ENCODE data around the gene TMEM225. TPM values are rescaled to one million over a fixed set of nuclear protein-coding genes. Genes with fewer than 3 reads are reported as not detected.

TMEM225 gene
- total and polyA plus RNA-seq, 4 donors = not detected

DNA sequence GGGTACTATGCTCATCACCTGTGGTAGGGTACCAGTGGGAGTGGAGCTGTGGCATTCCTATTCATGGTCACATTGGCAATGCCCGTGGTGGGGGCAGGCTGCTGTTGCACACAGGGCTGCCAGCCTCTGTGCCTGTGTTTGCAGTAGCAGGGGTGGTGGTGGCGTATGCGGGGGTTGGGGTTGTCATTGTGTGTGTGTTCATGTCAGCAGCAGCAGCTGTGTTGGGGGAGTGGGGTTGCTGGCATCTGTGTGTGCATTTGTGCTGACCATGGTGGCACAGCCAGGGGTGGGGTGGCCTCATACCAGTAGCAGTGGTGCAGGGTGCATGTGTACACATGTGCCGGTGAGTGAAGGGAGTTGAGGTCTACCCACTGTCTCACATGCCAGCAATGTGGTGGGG is 34.4 kb downstream of the TMEM225 start (continued):
- no peak for TF ChIP-seq RAD21 (IDR thresholded peaks at IDR 0.05)
- no peak for TF ChIP-seq JUND (IDR thresholded peaks at IDR 0.05)
- TF ChIP-seq, protein P1, sequence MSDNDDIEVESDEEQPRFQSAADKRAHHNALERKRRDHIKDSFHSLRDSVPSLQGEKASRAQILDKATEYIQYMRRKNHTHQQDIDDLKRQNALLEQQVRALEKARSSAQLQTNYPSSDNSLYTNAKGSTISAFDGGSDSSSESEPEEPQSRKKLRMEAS (IDR thresholded peaks at IDR 0.05) = no peak
- no peak for TF ChIP-seq HNF4A (conservative IDR thresholded peaks at IDR 0.05)
- TF ChIP-seq HNF4G (IDR thresholded peaks at IDR 0.05) = no peak
- TF ChIP-seq TAF1 (conservative IDR thresholded peaks at IDR 0.05) = no peak

- no peak overlapping the region for H3K9ac ChIP-seq (ENCODE audit: low read depth in 1 of 2, low read length in 2 of 2)
- H3K27me3 ChIP-seq (ENCODE audit: control insufficient read depth in 4 of 4, insufficient read depth in 4 of 4, low read length in 3 of 4) = peaks cover 0 to 2% (median 0%) of the 10 kb centered on the region in 4 donors
- H3K9me3 ChIP-seq (ENCODE audit: control insufficient read depth in 4 of 4, low read length in 3 of 4) = no peaks in the 10 kb centered on the region
- no peak overlapping the region for H3K4me3 ChIP-seq (ENCODE audit: low read depth in 1 of 3, low read length in 3 of 3)
- no peak for DNase-seq (ENCODE audit: low spot score)
- TF ChIP-seq, protein P2, sequence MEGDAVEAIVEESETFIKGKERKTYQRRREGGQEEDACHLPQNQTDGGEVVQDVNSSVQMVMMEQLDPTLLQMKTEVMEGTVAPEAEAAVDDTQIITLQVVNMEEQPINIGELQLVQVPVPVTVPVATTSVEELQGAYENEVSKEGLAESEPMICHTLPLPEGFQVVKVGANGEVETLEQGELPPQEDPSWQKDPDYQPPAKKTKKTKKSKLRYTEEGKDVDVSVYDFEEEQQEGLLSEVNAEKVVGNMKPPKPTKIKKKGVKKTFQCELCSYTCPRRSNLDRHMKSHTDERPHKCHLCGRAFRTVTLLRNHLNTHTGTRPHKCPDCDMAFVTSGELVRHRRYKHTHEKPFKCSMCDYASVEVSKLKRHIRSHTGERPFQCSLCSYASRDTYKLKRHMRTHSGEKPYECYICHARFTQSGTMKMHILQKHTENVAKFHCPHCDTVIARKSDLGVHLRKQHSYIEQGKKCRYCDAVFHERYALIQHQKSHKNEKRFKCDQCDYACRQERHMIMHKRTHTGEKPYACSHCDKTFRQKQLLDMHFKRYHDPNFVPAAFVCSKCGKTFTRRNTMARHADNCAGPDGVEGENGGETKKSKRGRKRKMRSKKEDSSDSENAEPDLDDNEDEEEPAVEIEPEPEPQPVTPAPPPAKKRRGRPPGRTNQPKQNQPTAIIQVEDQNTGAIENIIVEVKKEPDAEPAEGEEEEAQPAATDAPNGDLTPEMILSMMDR (IDR thresholded peaks at IDR 0.05; ENCODE audit: low read depth, low read length, missing input control) = no peak
- no peak for TF ChIP-seq EGR1 (IDR thresholded peaks at IDR 0.05; ENCODE audit: low read depth in 2 of 2)
- TF ChIP-seq YY1 (IDR thresholded peaks at IDR 0.05) = no peak
- no peak overlapping the region for H3K27ac ChIP-seq (ENCODE audit: low read depth in 1 of 2, low read length in 2 of 2)
- H3K4me1 ChIP-seq (ENCODE audit: control insufficient read depth in 4 of 4, insufficient read depth in 4 of 4, low read length in 3 of 4) = no peaks in the 10 kb centered on the region
- no peaks in the 10 kb centered on the region for H3K36me3 ChIP-seq (ENCODE audit: control insufficient read depth in 4 of 4, insufficient read depth in 3 of 4, low read depth in 1 of 4, low read length in 3 of 4)
- 77% methylated on average over 6 of the region's 6 CpGs for WGBS
These were observed 44.3 kb downstream of the TMEM225 start for GRCh38 chr11:123841174-123841573.

DNA sequence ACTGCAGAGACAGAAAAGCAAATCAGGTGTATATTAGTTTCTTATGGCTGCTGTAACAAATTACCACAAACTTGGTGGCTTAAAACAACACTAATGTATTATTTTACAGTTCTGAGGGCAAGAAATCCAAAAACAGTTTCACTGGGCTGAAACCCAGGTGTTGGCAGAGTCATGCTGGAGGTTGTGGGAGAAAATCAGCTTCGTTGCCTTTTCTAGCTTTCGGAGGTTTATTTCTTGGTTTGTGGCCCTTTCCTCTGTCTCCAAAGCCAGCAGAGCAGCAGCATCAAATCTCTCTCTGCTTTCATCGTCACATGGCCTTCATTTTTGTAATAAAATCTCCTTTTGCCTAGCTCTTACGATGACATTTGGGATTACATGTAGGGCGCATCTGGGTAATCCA is 46.3 kb downstream of the TMEM225 start:
- Histone ChIP-seq H3K27ac (ENCODE audit: low read depth in 1 of 2, low read length in 2 of 2) (no peak overlapping the region), H3K27me3 (ENCODE audit: control insufficient read depth in 4 of 4, insufficient read depth in 4 of 4, low read length in 3 of 4) (peaks cover 0 to 2% (median 0%) of the 10 kb centered on the region in 4 donors), H3K4me1 (ENCODE audit: control insufficient read depth in 4 of 4, insufficient read depth in 4 of 4, low read length in 3 of 4) (no peaks in the 10 kb centered on the region), H3K9me3 (ENCODE audit: control insufficient read depth in 4 of 4, low read length in 3 of 4) (no peaks in the 10 kb centered on the region), H3K36me3 (ENCODE audit: control insufficient read depth in 4 of 4, insufficient read depth in 3 of 4, low read depth in 1 of 4, low read length in 3 of 4) (no peaks in the 10 kb centered on the region), H3K9ac (ENCODE audit: low read depth in 1 of 2, low read length in 2 of 2) (no peak overlapping the region), H3K4me3 (ENCODE audit: low read depth in 1 of 3, low read length in 3 of 3) (no peak overlapping the region)
- no peak for DNase-seq (ENCODE audit: low spot score)
- WGBS = 82% methylated on average over 5 of the region's 5 CpGs
- no peak for TF ChIP-seq ZBTB33 (IDR thresholded peaks at IDR 0.05)
- TF ChIP-seq YY1 (IDR thresholded peaks at IDR 0.05) = no peak
- no peak for TF ChIP-seq EGR1 (IDR thresholded peaks at IDR 0.05; ENCODE audit: low read depth in 2 of 2)
- TF ChIP-seq, protein P2 (IDR thresholded peaks at IDR 0.05; ENCODE audit: low read depth, low read length, missing input control) = no peak
- TF ChIP-seq GABPA (IDR thresholded peaks at IDR 0.05 in 1 of 2, conservative IDR thresholded peaks at IDR 0.05 in 1 of 2) = no peak
- TF ChIP-seq, protein P3, sequence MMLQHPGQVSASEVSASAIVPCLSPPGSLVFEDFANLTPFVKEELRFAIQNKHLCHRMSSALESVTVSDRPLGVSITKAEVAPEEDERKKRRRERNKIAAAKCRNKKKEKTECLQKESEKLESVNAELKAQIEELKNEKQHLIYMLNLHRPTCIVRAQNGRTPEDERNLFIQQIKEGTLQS (IDR thresholded peaks at IDR 0.05) = no peak
- TF ChIP-seq, protein P4, sequence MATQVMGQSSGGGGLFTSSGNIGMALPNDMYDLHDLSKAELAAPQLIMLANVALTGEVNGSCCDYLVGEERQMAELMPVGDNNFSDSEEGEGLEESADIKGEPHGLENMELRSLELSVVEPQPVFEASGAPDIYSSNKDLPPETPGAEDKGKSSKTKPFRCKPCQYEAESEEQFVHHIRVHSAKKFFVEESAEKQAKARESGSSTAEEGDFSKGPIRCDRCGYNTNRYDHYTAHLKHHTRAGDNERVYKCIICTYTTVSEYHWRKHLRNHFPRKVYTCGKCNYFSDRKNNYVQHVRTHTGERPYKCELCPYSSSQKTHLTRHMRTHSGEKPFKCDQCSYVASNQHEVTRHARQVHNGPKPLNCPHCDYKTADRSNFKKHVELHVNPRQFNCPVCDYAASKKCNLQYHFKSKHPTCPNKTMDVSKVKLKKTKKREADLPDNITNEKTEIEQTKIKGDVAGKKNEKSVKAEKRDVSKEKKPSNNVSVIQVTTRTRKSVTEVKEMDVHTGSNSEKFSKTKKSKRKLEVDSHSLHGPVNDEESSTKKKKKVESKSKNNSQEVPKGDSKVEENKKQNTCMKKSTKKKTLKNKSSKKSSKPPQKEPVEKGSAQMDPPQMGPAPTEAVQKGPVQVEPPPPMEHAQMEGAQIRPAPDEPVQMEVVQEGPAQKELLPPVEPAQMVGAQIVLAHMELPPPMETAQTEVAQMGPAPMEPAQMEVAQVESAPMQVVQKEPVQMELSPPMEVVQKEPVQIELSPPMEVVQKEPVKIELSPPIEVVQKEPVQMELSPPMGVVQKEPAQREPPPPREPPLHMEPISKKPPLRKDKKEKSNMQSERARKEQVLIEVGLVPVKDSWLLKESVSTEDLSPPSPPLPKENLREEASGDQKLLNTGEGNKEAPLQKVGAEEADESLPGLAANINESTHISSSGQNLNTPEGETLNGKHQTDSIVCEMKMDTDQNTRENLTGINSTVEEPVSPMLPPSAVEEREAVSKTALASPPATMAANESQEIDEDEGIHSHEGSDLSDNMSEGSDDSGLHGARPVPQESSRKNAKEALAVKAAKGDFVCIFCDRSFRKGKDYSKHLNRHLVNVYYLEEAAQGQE (IDR thresholded peaks at IDR 0.05) = no peak
